ENCODE data around the gene NEK4. TPM values are rescaled to one million over a fixed set of nuclear protein-coding genes. Genes with fewer than 3 reads are reported as not detected.

The NEK4 gene
- total RNA-seq, 1 experiment from 2014 or later = 14.6 TPM

- DNase-seq (ENCODE audit: low spot score) = no peak
Observed at GRCh38 chr3:52793702-52794611, 23.2 kb upstream of the NEK4 start.

- no peak for DNase-seq (ENCODE audit: low spot score)
Observed at GRCh38 chr3:52792961-52793695, 22.4 kb upstream of the NEK4 start.

DNA sequence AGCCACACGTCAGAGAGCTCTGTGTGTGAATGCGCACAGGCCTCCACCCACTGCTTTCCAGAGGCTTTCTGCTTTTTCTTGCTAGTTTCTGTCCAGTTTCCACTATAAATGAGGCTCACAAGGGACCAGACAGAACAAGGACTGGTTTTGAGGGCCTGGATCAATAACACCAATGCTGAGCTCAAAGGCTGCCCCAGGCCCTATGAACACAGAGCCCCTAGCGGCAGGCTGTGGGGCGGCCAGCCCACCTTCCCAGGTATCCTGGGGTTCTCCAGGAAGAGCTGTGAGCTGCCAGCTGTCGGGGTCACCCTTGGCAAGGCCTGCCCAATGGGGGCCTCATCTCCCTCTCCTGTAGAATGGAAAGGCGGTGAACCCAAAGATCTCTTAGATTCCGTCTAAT lies 21.7 kb upstream of the NEK4 start:
- DNase-seq (ENCODE audit: low spot score) = peak; percentile 13

- DNase-seq (ENCODE audit: low spot score) = no peak
Observed at GRCh38 chr3:52791928-52792327, 21.2 kb upstream of the NEK4 start.

GRCh38 chr3:52791366-52791765 lies 20.6 kb upstream of the NEK4 start:
- no peak for DNase-seq (ENCODE audit: low spot score)

GRCh38 chr3:52790741-52791140 lies 20.0 kb upstream of the NEK4 start:
- no peak for DNase-seq (ENCODE audit: low spot score)

DNA sequence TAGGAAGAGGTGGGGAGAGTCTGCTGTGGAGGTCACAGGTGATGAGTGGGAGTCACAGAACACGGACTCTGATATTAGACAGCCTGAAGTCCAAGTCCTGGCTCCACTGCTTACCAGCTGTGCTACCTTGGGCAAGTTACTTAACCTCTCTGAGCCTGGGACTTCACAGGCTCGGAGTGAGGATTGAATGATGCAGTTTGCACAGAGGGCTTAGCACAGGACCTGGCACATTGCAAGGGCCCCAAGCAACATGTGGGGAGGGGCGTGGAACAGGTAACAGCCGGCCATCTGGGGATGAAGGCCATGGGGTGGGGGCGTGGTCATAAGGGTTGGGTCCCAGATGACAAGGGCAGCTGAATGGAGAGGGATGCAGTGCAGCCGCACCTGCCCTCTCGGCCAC lies 19.6 kb upstream of the NEK4 start:
- no peak for DNase-seq (ENCODE audit: low spot score)

GRCh38 chr3:52789746-52790040 lies 19.0 kb upstream of the NEK4 start:
- DNase-seq (ENCODE audit: low spot score) = no peak

DNA sequence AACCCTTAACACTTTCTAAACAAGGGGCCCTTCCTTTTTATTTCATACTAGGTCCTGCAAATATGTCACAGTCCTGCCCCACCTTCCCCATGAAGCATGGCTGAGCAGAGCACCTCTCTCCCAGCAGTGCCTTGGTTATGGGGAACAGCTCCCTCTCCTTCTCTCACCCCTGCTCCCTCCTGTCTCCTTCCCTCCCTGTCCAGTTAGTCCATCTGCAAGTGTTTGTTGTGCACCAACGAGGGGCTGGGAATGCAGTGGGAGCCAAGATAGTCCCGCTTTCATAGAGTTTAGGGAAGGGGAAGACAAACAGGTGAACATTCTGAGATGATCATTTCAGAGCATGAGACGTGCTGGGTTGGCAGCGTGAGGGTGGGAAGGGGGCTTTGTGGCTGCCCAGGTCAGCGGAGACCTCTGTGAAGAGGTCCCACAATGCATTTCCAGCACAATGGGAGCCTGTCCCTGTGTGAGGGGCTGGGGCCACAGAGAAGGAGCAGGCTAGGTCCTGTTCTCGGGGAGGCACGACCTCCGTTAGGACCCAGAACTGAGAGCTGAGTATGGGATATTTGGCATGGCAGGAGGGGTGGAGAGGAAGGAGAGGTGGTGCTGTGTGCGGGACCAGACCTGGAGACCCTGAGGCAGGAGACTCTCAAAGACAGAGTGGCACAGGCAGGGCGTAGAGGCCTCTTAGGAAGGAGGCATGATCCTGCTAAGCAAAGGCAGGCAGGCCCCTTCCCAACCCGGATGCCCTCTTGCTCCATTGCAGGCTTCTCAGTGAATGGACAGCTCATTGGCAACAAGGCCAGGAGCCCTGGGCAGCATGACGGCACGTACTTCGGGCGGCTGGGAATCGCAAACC lies 18.4 kb upstream of the NEK4 start:
- no peak for DNase-seq (ENCODE audit: low spot score)

DNA sequence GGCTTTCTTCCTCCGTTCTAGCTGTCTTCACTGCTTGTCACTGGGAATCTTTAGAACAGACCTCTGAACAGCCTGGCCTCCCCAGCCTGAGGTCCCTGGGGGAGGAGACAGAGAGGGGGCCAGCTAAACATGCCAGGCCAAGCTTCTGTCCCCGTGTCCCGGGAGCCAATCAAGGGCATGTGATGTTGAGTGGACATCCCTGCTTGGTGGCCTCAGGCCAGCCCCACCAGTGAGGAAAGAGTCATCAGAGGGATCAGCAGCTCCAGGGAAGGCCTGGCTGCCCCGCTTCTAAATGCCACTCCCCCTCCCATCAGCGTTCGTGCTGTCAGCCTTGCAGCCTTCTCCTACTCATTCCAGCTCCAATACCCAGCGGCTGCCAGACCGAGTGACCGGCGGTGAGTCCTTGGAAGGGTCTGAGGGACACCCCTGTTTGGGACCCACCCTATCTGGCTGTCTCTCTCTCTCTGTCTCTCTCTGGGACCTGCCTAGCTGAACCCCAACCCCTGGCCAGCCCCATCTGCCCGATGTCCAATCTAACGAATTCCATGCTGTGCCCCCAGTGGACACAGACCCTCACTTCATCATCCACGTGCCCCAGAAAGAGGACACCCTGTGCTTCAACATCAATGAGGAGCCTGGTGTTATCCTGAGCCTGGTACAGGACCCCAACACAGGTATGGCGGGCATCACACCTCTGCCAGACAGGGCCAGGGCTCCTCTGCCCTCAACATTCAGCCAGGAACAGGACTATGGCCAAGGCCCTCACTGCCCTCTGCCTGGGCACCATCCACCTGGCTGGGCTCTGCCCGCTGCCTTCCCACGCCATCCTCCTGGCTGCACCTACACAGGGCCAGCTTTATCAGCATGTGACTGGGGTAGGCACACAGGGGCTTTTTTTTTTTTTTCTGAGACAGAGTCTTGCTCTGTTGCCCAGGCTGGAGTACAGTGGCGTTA lies 17.2 kb upstream of the NEK4 start:
- no peak for DNase-seq (ENCODE audit: low spot score)

DNA sequence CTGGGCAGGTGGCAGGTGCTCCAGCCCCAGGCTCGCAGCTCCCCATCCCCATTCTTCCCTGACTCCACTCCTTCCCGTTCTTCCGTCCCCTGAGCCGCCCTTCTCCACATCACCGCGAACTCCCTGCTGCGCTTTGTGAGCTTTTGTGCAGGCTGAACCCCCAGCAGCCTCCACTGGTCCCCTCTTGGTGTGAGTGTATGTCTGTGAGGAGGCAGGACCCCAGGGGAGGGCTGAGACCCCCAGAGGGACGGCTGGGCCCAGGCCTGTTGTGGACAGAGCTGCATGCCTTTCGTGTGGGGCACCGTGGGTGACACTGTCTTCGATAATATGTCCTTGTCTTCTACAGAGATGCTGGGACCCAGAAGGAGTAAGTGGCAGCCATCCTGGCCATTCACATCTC lies 16.5 kb upstream of the NEK4 start:
- no peak for DNase-seq (ENCODE audit: low spot score)

GRCh38 chr3:52786330-52787215 lies 15.8 kb upstream of the NEK4 start:
- DNase-seq (ENCODE audit: low spot score) = no peak

DNA sequence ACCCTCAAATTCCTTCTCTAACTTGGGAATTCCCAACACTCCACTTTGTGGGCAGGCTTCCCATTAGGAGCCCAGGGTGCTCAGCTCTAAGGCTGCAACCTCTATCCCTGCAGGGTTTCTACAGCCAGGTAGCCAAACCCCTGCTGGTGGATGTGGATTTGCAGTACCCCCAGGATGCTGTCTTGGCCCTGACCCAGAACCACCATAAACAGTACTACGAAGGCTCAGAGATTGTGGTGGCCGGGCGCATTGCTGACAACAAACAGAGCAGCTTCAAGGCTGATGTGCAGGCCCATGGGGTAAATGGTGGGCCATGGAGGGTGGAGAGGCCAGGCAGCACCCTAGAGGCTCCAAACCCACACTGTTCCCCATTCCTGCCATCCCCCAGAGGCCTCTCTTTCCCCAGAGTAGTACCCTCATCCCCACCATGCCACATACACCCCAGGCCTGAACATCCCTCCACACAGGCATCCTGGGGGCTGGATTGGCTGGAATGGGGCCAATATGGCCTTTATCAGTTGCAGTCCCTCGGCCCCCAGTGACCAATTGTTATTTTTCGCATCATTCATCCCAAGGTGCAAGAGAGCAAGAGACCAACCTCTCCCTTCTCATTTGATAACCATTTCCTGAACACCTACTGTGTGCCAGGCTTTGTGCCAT lies 14.3 kb upstream of the NEK4 start:
- DNase-seq (ENCODE audit: low spot score) = no peak

- no peak for DNase-seq (ENCODE audit: low spot score)
Observed at GRCh38 chr3:52784021-52784621, 13.4 kb upstream of the NEK4 start.

- DNase-seq (ENCODE audit: low spot score) = no peak
Observed at GRCh38 chr3:52783211-52783555, 12.4 kb upstream of the NEK4 start.

DNA sequence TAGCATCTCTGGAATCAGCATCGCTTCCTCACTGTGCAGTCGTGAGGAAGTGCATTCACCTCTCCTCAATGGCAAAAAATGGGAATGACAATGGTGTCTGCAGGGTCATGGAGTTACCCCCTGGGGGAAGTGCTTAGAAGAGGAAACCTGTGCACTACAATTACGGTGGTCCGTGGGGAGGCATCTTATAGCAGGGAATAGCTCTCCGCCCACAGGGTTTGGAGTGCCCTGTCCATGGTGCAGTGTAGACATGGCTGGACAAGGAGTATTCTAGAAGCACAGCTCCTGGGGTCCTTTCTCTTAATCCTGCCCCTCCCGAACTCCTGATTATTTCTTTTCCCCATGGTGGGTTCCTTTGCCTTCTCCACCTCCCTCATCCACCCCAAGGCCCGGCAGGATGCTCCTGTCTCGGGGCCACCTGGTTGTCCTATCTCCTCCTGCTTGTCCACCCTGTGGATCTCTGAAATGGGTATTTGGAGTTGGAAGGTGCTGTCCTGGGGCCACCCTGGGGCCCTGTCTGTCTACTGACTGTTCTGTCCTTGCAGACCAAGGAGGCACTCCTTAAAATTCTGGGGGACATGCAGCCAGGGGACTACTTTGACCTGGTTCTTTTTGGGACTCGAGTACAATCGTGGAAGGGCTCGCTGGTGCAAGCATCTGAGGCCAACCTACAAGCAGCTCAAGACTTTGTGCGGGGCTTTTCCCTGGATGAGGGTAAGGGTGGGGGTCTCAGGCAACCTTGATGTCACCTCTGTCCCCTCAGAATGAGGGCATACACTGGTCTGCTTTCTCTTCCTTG lies 11.9 kb upstream of the NEK4 start:
- no peak for DNase-seq (ENCODE audit: low spot score)

GRCh38 chr3:52781741-52782140 lies 11.0 kb upstream of the NEK4 start:
- no peak for DNase-seq (ENCODE audit: low spot score)

GRCh38 chr3:52779837-52780585 lies 9.3 kb upstream of the NEK4 start:
- no peak for DNase-seq (ENCODE audit: low spot score)
